HG03064 (cell line): Measurements from ENCODE around the gene FAIM2.

Experiments used
- ATAC-seq: cut with Tn5 transposase; IDR thresholded peaks from one replicate; pipeline ENCODE4 v1.9.1; 2021; ENCODE audit warnings: low read depth; ENCODE audit not compliant: unreplicated experiment

The FAIM2 gene

GRCh38 chr12:49903700-49904423 lies at the start of gene FAIM2:
TSS of gene FAIM2 (minus strand) at chr12:49903900. CDS start at chr12:49903792, 108 bp downstream.
- ATAC-seq, result no peak

- no peak for ATAC-seq
Observed at GRCh38 chr12:49953151-49953550, 49.5 kb upstream of the FAIM2 start.

- no peak for ATAC-seq
Observed at GRCh38 chr12:49952391-49953055, 48.8 kb upstream of the FAIM2 start.

GRCh38 chr12:49951411-49952240 lies 47.9 kb upstream of the FAIM2 start:
- ATAC-seq, result no peak

GRCh38 chr12:49950273-49951251 lies 46.9 kb upstream of the FAIM2 start, which contains the start of gene AQP2:
TSS of gene AQP2 (plus strand) at chr12:49950737. CDS start at chr12:49950831, 94 bp downstream.
- ATAC-seq, result no peak

- no peak for ATAC-seq
Observed at GRCh38 chr12:49949866-49950265, 46.2 kb upstream of the FAIM2 start.

GRCh38 chr12:49948866-49949845 lies 45.5 kb upstream of the FAIM2 start:
- no peak for ATAC-seq

- no peak for ATAC-seq
Observed at GRCh38 chr12:49947593-49948226, 44.0 kb upstream of the FAIM2 start.

- ATAC-seq, result no peak
Observed at GRCh38 chr12:49946497-49946896, 42.8 kb upstream of the FAIM2 start.

- ATAC-seq, result no peak
Observed at GRCh38 chr12:49946086-49946485, 42.4 kb upstream of the FAIM2 start.

- ATAC-seq, result no peak
Observed at GRCh38 chr12:49945394-49946080, 41.8 kb upstream of the FAIM2 start.

GRCh38 chr12:49944718-49945117 lies 41.0 kb upstream of the FAIM2 start:
- ATAC-seq, result no peak

- no peak for ATAC-seq
Observed at GRCh38 chr12:49944046-49944445, 40.3 kb upstream of the FAIM2 start.

GRCh38 chr12:49943625-49943960 lies 39.9 kb upstream of the FAIM2 start:
- ATAC-seq, result no peak

- no peak for ATAC-seq
Observed at GRCh38 chr12:49942921-49943624, 39.4 kb upstream of the FAIM2 start.

GRCh38 chr12:49942512-49942893 lies 38.8 kb upstream of the FAIM2 start:
- no peak for ATAC-seq
